GM12878 (cell line): ENCODE measurements around the gene RPS26. TPM values are rescaled to one million over a fixed set of nuclear protein-coding genes. Genes with fewer than 3 reads are reported as not detected.

Experiments used
- ATAC-seq: fragments of 200-7000 bp; cut with Tn5 transposase; 3 replicates; pipeline ENCODE4 v1.9.1; 2020; ENCODE audit warnings: mild to moderate bottlenecking, moderate library complexity
- BruUV-seq: library from RNA; stranded (reverse); fragments of 400-500 nt; replicated peaks from 2 replicates; lab custom pipeline; 2021; lab: Mats Ljungman, UMichigan
- CTCF ChIA-PET: fragments of 300-600 bp; sonication (Branson Sonifier 250); formaldehyde crosslinking; extraction: SDS; loops from one replicate; lab custom pipeline; 2021; ENCODE audit warnings: inconsistent platforms; lab: Yijun Ruan, JAX
- POLR2A ChIA-PET: fragments of 350-600 bp; formaldehyde crosslinking; extraction: SDS; loops from one replicate; lab custom pipeline; 2021; ENCODE audit warnings: inconsistent platforms; lab: Charles Lee
- RAD21 ChIA-PET: fragments of 300-600 bp; sonication (Branson Sonifier 250); formaldehyde crosslinking; loops from one replicate; lab custom pipeline; 2023; ENCODE audit warnings: antibody characterized with exemption; ENCODE audit not compliant: unreplicated experiment; lab: Charles Lee
- SMC1A ChIA-PET: fragments of 300-600 bp; sonication (Branson Sonifier 250); formaldehyde crosslinking; loops from one replicate; lab custom pipeline; 2023; ENCODE audit not compliant: unreplicated experiment, uncharacterized antibody; lab: Charles Lee
- DNase-seq: peaks from one replicate; pipeline ENCODE4 v3.0.0-alpha.2; 2011; ENCODE audit warnings: low read depth, low spot score
- FAIRE-seq: peaks from 3 replicates; lab custom pipeline; 2011; peaks lifted over from hg19 to GRCh38; lab: Jason Lieb, UNC
- H2AFZ ChIP-seq: 2 replicates; pipeline ENCODE4 v1.6.0; 2011; ENCODE audit warnings: low read depth, low read length, control low read depth; ENCODE audit not compliant: control insufficient read depth
- H3K27ac ChIP-seq: 2 replicates; pipeline ENCODE4 v1.5.1; 2011; ENCODE audit warnings: control low read depth; ENCODE audit not compliant: control insufficient read depth, insufficient read depth
- H3K27me3 ChIP-seq, 2 experiments: replicated peaks in 1 of 2; 2 replicates each; pipeline versions ENCODE4 v1.6.0 to v1.6.1; 2011; ENCODE audit warnings: low read length in 1 of 2; ENCODE audit not compliant: control insufficient read depth in 2 of 2, insufficient read depth in 2 of 2
- H3K36me3 ChIP-seq, 2 experiments: 2 replicates each; pipeline ENCODE4 v1.5.1; 2011; ENCODE audit warnings: low read length in 1 of 2; ENCODE audit not compliant: control insufficient read depth in 2 of 2, insufficient read depth in 2 of 2
- H3K4me1 ChIP-seq: 2 replicates; pipeline ENCODE4 v1.6.1; 2011; ENCODE audit warnings: mild to moderate bottlenecking, low read length, moderate library complexity, mixed read lengths; ENCODE audit not compliant: control insufficient read depth, insufficient read depth
- H3K4me2 ChIP-seq: 2 replicates; pipeline ENCODE4 v1.6.0; 2011; ENCODE audit warnings: control low read depth; ENCODE audit not compliant: control insufficient read depth, insufficient read depth
- H3K4me3 ChIP-seq: fragments of 200-600 bp; sonication (generic); 2 replicates; pipeline ENCODE4 v1.5.1; 2016
- H3K79me2 ChIP-seq: 2 replicates; pipeline ENCODE4 v1.6.0; 2011; ENCODE audit warnings: low read length; ENCODE audit not compliant: control insufficient read depth, insufficient read depth
- H3K9ac ChIP-seq: 2 replicates; pipeline ENCODE4 v1.8.0; 2011; ENCODE audit warnings: low read length, control low read depth, mixed read lengths; ENCODE audit not compliant: control insufficient read depth, insufficient read depth
- H3K9me3 ChIP-seq: replicated peaks from 3 replicates; pipeline ENCODE4 v1.5.1; 2011; ENCODE audit warnings: mild to moderate bottlenecking, low read length; ENCODE audit not compliant: control insufficient read depth, insufficient read depth
- H4K20me1 ChIP-seq: 2 replicates; pipeline ENCODE4 v1.6.0; 2011; ENCODE audit not compliant: control insufficient read depth, insufficient read depth
- ASH2L ChIP-seq: fragments of 300-600, 200-600 bp; sonication (generic); IDR thresholded peaks from 2 replicates; pipeline ENCODE4 v1.6.1; 2017; ENCODE audit warnings: low read depth, mild to moderate bottlenecking, borderline replicate concordance
- CBX5 ChIP-seq: sonication (generic); IDR thresholded peaks from 2 replicates; pipeline ENCODE4 v1.6.1; 2016; ENCODE audit warnings: low read depth, moderate library complexity, mild to moderate bottlenecking, inconsistent platforms
- CREB1 ChIP-seq: IDR thresholded peaks from 2 replicates; pipeline ENCODE4 v1.6.1; 2012; ENCODE audit warnings: low read depth, mild to moderate bottlenecking, inconsistent platforms
- CTCF ChIP-seq, 3 experiments: IDR thresholded peaks in 2 of 3; conservative IDR thresholded peaks in 1 of 3; 2 replicates each; pipeline ENCODE4 v1.5.1; 2011; ENCODE audit warnings: low read depth in 3 of 3, low read length in 3 of 3, mild to moderate bottlenecking in 3 of 3, control low read depth in 2 of 3, moderate library complexity in 2 of 3, inconsistent platforms in 1 of 3, mixed read lengths in 1 of 3; ENCODE audit not compliant: control insufficient read depth in 2 of 3, insufficient read depth in 1 of 3; ENCODE audit errors: extremely low read depth in 1 of 3
- CUX1 ChIP-seq: IDR thresholded peaks from 2 replicates; pipeline ENCODE4 v1.6.1; 2012; ENCODE audit warnings: improper control_type of control experiment, low read depth, low read length; ENCODE audit not compliant: insufficient replicate concordance
- ELK1 ChIP-seq: IDR thresholded peaks from 2 replicates; pipeline ENCODE4 v1.6.1; 2012; ENCODE audit warnings: low read depth, low read length, improper control_type of control experiment
- IKZF1 ChIP-seq: fragments of 450-650 bp; conservative IDR thresholded peaks from 2 replicates; pipeline ENCODE4 v1.6.1; 2017; ENCODE audit warnings: antibody characterized with exemption, mild to moderate bottlenecking
- IRF4 ChIP-seq: IDR thresholded peaks from 2 replicates; pipeline ENCODE4 v1.6.1; 2011; ENCODE audit warnings: low read depth, low read length
- JUNB ChIP-seq: IDR thresholded peaks from 2 replicates; pipeline ENCODE4 v1.6.1; 2016; ENCODE audit warnings: antibody characterized with exemption, mild to moderate bottlenecking
- NKRF ChIP-seq: fragments of 450-650 bp; conservative IDR thresholded peaks from 2 replicates; pipeline ENCODE4 v1.6.1; 2017; ENCODE audit warnings: mild to moderate bottlenecking, moderate library complexity
- RCOR1 ChIP-seq: conservative IDR thresholded peaks from 2 replicates; pipeline ENCODE4 v1.6.1; 2012; ENCODE audit warnings: low read depth, low read length, improper control_type of control experiment
- WGBS: methylation state at CpG from one replicate; pipeline ENCODE4 v1.1.6; 2016; ENCODE audit warnings: low lambda C conversion rate; ENCODE audit not compliant: insufficient replicate concordance, insufficient coverage; ENCODE audit errors: missing lambda C conversion rate; 5-methylcytosine and 5-hydroxymethylcytosine counted together
- in situ Hi-C: fragments of 300-500 bp; cut with MboI; formaldehyde crosslinking; loops from 9 replicates; pipeline ENCODE4 v1.14.3; 2018; ENCODE audit warnings: mixed read lengths
- intact Hi-C: fragments of 100-400 bp; cut with micrococcal nuclease; formaldehyde crosslinking; loops from one replicate; pipeline ENCODE4 v1.14.2; 2022; ENCODE audit not compliant: unreplicated experiment
- polyA plus RNA-seq, 11 experiments: library from polyadenylated mRNA; depleted of rRNA in 4 of 11; unstranded in 6 of 11; stranded (reverse) in 5 of 11; fragments of >200 nt; fragmentation: Nextera tagmentation in 4 of 11; fragmentation: Illumina TruSeq in 1 of 11; extraction: Ambion mirVana in 4 of 11; extraction: Trizol in 1 of 11; gene quantifications; 1 replicate in 1 of 11; 2 replicates in 10 of 11; pipeline versions ENCODE4 v1.2.1 to v1.2.3, GENCODE V29; 2011 to 2016; ENCODE audit warnings: inconsistent platforms in 2 of 11, missing spikeins in 2 of 11, low read depth in 1 of 11
- total RNA-seq, 4 experiments: library from RNA; depleted of rRNA in 3 of 4; stranded (reverse); fragments of >200 nt in 3 of 4; fragmentation: Illumina TruSeq in 1 of 4; extraction: Trizol in 1 of 4; gene quantifications; 2 replicates each; pipeline versions ENCODE4 v1.2.1 to v1.2.3, GENCODE V29; 2013 to 2021

RPS26 gene
- total and polyA plus RNA-seq, 10 of the 15 experiments (the other 5 are each of a cell fraction or from before 2014, with no cell fraction given): 75.5 to 3,147 (median 881) TPM

- peak; percentile 73 for FAIRE-seq
- TF ChIP-seq NKRF: no peak
- TF ChIP-seq JUNB: no peak
- no peak for TF ChIP-seq ASH2L
- no peak for TF ChIP-seq IRF4
- no peak for TF ChIP-seq IKZF1
- TF ChIP-seq CUX1: peak; percentile 27
- TF ChIP-seq ELK1: no peak
- no peak for TF ChIP-seq CBX5
- no peak for TF ChIP-seq RCOR1
- TF ChIP-seq CREB1: no peak
- TF ChIP-seq CTCF (IDR thresholded peaks at IDR 0.05 in 2 of 3, conservative IDR thresholded peaks at IDR 0.05 in 1 of 3; ENCODE audit: control insufficient read depth in 2 of 3, extremely low read depth in 1 of 3, insufficient read depth in 1 of 3, low read depth in 3 of 3, low read length in 3 of 3): peak; percentile 76 to 91 (median 79)
Observed at GRCh38 chr12:55996201-55996714, 45.5 kb upstream of the RPS26 start.

More at GRCh38 chr12:55996201-55996714, 45.5 kb upstream of the RPS26 start:
- Histone ChIP-seq H3K9me3 (no peaks in the 10 kb centered on the region), H3K27ac (no peak overlapping the region), H3K79me2 (no peaks in the 10 kb centered on the region), H3K4me2 (peak overlapping the region; percentile 88), H3K4me1 (peaks cover 3% of the 10 kb centered on the region; the same call in 1 of the 2 replicates), H3K36me3 (peaks cover 3 to 15% of the 10 kb centered on the region in 2 experiments), H3K4me3 (peak overlapping the region; percentile 74), H3K9ac (peak overlapping the region; percentile 72), H3K27me3 (no peaks in the 10 kb centered on the region), H2AFZ (no peak overlapping the region; the same call in 1 of the 2 replicates), H4K20me1 (no peaks in the 10 kb centered on the region)
- WGBS: 32% methylated on average over 14 of the region's 14 CpGs
- ChIA-PET CTCF (interaction anchor here (0.5 to 6.0 kb wide), 47 partner anchors 9 to 351 kb away, joined by 3 to 107 read pairs (median 5); partner anchors contain the start of genes DGKA, DNAJC14, ORMDL2 and PA2G4), POLR2A (interaction anchor here (0.5 to 2.6 kb wide), 15 partner anchors 11 to 192 kb away, joined by 3 to 46 read pairs (median 6); partner anchors contain the start of genes PYM1, RAB5B and ZC3H10), SMC1A (interaction anchor here (0.7 to 4.2 kb wide), 15 partner anchors 11 to 267 kb away, joined by 3 to 52 read pairs (median 5); partner anchors contain the start of genes PYM1, RAB5B and ZC3H10), RAD21 (interaction anchor here (0.8 to 4.8 kb wide), 21 partner anchors 8 to 281 kb away, joined by 3 to 44 read pairs (median 10); partner anchors contain the start of genes PA2G4 and RAB5B)
- BruUV-seq: TSS peak; percentile 88
- in situ Hi-C loops (no loop called here), intact Hi-C loops (loop anchor here (1.0 to 5.0 kb wide), 3 partner anchors 33 to 121 kb away; partner anchors contain the start of genes RPL41, RPS26 and ZC3H10)
- ATAC-seq: peak; percentile 62
- no peak for DNase-seq
